H54 (cell line): Measurements from ENCODE around the gene DHX57.
"Not testable (repeated sequence)": the region's sequence is repeated elsewhere in the genome, so short reads cannot be mapped to it uniquely, and the experiment has no call there.

Source experiments
- DNase-seq: peaks from one replicate; pipeline ENCODE4 v3.0.0; 2011; ENCODE audit warnings: low spot score, mixed read lengths; ENCODE audit not compliant: insufficient read length
- FAIRE-seq: peaks from 3 replicates; lab custom pipeline; 2011; peaks lifted over from hg19 to GRCh38; lab: Jason Lieb, UNC
- POLR2A ChIP-seq: IDR thresholded peaks from 2 replicates; pipeline ENCODE4 v1.6.1; 2011; ENCODE audit warnings: low read depth, mild to moderate bottlenecking, low read length

Gene DHX57

GRCh38 chr2:38797250-38797676 is 78.5 kb downstream of the DHX57 start:
- peak; percentile 80 for FAIRE-seq
- no peak for TF ChIP-seq POLR2A
- peak; percentile 52 for DNase-seq

- not testable (repeated sequence) for FAIRE-seq, DNase-seq
Measured at GRCh38 chr2:38795016-38795415, 80.7 kb downstream of the DHX57 start.

- no peak for TF ChIP-seq POLR2A
- DNase-seq (no peak), FAIRE-seq (no peak)
Measured at GRCh38 chr2:38794235-38794946, 81.3 kb downstream of the DHX57 start.

- TF ChIP-seq POLR2A = no peak
- DNase-seq = no peak
- no peak for FAIRE-seq
Measured at GRCh38 chr2:38793511-38793910, 82.2 kb downstream of the DHX57 start.

- FAIRE-seq = no peak
- no peak for TF ChIP-seq POLR2A
Measured at GRCh38 chr2:38792751-38793150, 83.0 kb downstream of the DHX57 start.

GRCh38 chr2:38792321-38792720 is 83.4 kb downstream of the DHX57 start:
- DNase-seq, FAIRE-seq: not testable (repeated sequence)

More at GRCh38 chr2:38792751-38793150, 83.0 kb downstream of the DHX57 start:
- no peak for DNase-seq

GRCh38 chr2:38791744-38792143 is 84.0 kb downstream of the DHX57 start:
- DNase-seq = no peak
- FAIRE-seq = no peak
- TF ChIP-seq POLR2A = no peak

GRCh38 chr2:38789691-38790090 is 86.0 kb downstream of the DHX57 start:
- DNase-seq (no peak), FAIRE-seq (no peak)
- no peak for TF ChIP-seq POLR2A

GRCh38 chr2:38788306-38788705 is 87.4 kb downstream of the DHX57 start:
- FAIRE-seq = no peak
- no peak for TF ChIP-seq POLR2A

GRCh38 chr2:38783586-38783985 is 92.1 kb downstream of the DHX57 start:
- FAIRE-seq = no peak
- TF ChIP-seq POLR2A = no peak
- DNase-seq = no peak

More at GRCh38 chr2:38788306-38788705, 87.4 kb downstream of the DHX57 start:
- no peak for DNase-seq

GRCh38 chr2:38778687-38779082 is 97.0 kb downstream of the DHX57 start:
- DNase-seq (no peak), FAIRE-seq (no peak)
- TF ChIP-seq POLR2A = no peak

- TF ChIP-seq POLR2A = no peak
- FAIRE-seq = no peak
- DNase-seq = no peak
Measured at GRCh38 chr2:38776531-38776930, 99.2 kb downstream of the DHX57 start.

GRCh38 chr2:38775921-38776225 is 99.9 kb downstream of the DHX57 start:
- FAIRE-seq = no peak
- no peak for TF ChIP-seq POLR2A

GRCh38 chr2:38775097-38775920 is 100.4 kb downstream of the DHX57 start:
- no peak for TF ChIP-seq POLR2A
- no peak for DNase-seq
- no peak for FAIRE-seq

More at GRCh38 chr2:38775921-38776225, 99.9 kb downstream of the DHX57 start:
- DNase-seq = no peak
